Adrenal gland (tissue), 12 donors: ENCODE measurements around the gene SUPT5H. TPM values are rescaled to one million over a fixed set of nuclear protein-coding genes. Genes with fewer than 3 reads are reported as not detected.

ENCODE experiments used
- DNase-seq, 7 donors: peaks; one replicate each; pipeline ENCODE4 v3.0.0-alpha.2; 2019 to 2020
- H3K27ac ChIP-seq, 5 donors: fragments of 200-600 bp; sonication (generic) in 4 of 5; 1 replicate in 3 of 5; 2 replicates in 2 of 5; pipeline versions ENCODE4 v1.5.1 to v1.8.0; 2016 to 2020; ENCODE audit warnings: mild to moderate bottlenecking in 1 of 5
- H3K27me3 ChIP-seq: fragments of 200-600 bp; 2 replicates; pipeline ENCODE4 v1.8.0; 2021
- H3K36me3 ChIP-seq, 2 donors: fragments of 200-600 bp; replicated peaks in 1 of 2; 1 replicate in 1 of 2; 2 replicates in 1 of 2; pipeline versions ENCODE4 v1.5.1 to v1.8.0; 2018 to 2022
- H3K4me1 ChIP-seq, 2 donors: fragments of 200-600 bp; replicated peaks in 1 of 2; 1 replicate in 1 of 2; 2 replicates in 1 of 2; pipeline versions ENCODE4 v1.5.1 to v1.8.0; 2018 to 2021
- H3K4me3 ChIP-seq, 4 donors: fragments of 200-600 bp; sonication (generic) in 3 of 4; one replicate each; pipeline ENCODE4 v1.5.1; 2016 to 2018
- H3K9me3 ChIP-seq, 3 donors: fragments of 200-600 bp; sonication (generic) in 1 of 3; replicated peaks in 1 of 3; 1 replicate in 2 of 3; 2 replicates in 1 of 3; pipeline versions ENCODE4 v1.5.1 to v1.8.0; 2016 to 2021
- POLR2A ChIP-seq, 2 donors: fragments of 450-650 bp; IDR thresholded peaks; one replicate each; pipeline ENCODE4 v1.6.1; 2017; ENCODE audit warnings: antibody characterized with exemption in 2 of 2, mild to moderate bottlenecking in 2 of 2, moderate library complexity in 1 of 2
- WGBS, 4 donors: extraction: QIAGEN DNeasy Blood & Tissue Kit in 2 of 4; methylation state at CpG; one replicate each; pipeline versions ENCODE4 v1.1.5 to v1.1.7; 2013 to 2017; 5-methylcytosine and 5-hydroxymethylcytosine counted together
- intact Hi-C, 2 donors: fragments of 100-400 bp; cut with DNase I; formaldehyde crosslinking; loops; one replicate each; pipeline versions ENCODE4 v1.14.1 to v1.15.0; 2022 to 2023
- polyA plus RNA-seq, 3 donors: library from polyadenylated mRNA; stranded (reverse); fragments of 200-250 nt in 2 of 3; fragments of 350-450 nt in 1 of 3; fragmentation: Illumina TruSeq in 1 of 3; extraction: RNeasy Lipid Tissue Mini Kit (QIAGEN cat#74804) in 1 of 3; gene quantifications; one replicate each; pipeline ENCODE4 v1.2.3, GENCODE V29; 2013 to 2014
- total RNA-seq, 9 donors: library from RNA; depleted of rRNA in 4 of 9; stranded (reverse); fragments of >200 nt in 4 of 9; fragments of 120-200 nt in 1 of 9; fragmentation: NEBNext Ultra II Directional in 1 of 9; extraction: Animal tissue kit (Norgen Biotek cat#: 25700) in 1 of 9; gene quantifications; one replicate each; pipeline versions ENCODE4 v1.1.0 to v1.2.4, GENCODE V29; 2013 to 2023
- TF ChIP-seq, protein P1 (sequence below), 6 experiments: fragments of 450-650 bp in 4 of 6; fragments of 200-600 bp in 2 of 6; sonication (generic) in 1 of 6; IDR thresholded peaks; 1 replicate in 5 of 6; 2 replicates in 1 of 6; pipeline versions ENCODE4 v1.5.1 to v1.8.0; 2016 to 2021; ENCODE audit warnings: antibody characterized with exemption in 6 of 6, mild to moderate bottlenecking in 2 of 6, moderate library complexity in 1 of 6
- donor health status: healthy with polysubstance abuse.
- donor health status: Bipolar disorder and iron deficiency.
- donor health status: DM: yes; HTN: yes; CAD: no.
- donor health status: DM: no; HTN: no; CAD: no.
- donor health status: DM: no; HTN: no; CAD: no.
- donor health status: DM: yes; HTN: yes; CAD: no.

Gene SUPT5H
- total and polyA plus RNA-seq, 12 donors: 42.0 to 612 (median 99.1) TPM

GRCh38 chr19:39433480-39434079, 11.8 kb upstream of the SUPT5H start:
- peaks cover 21 to 30% of the 10 kb centered on the region in 2 donors for H3K4me1 ChIP-seq
- peaks cover 0 to 31% of the 10 kb centered on the region in 2 donors for H3K36me3 ChIP-seq
- intact Hi-C loops: loop anchor here in 1 of 2 donors (10.0 kb wide), 1 partner anchor 241 kb away; no protein-coding TSS in a partner anchor
- no peaks in the 10 kb centered on the region for H3K9me3 ChIP-seq
- H3K27me3 ChIP-seq: no peaks in the 10 kb centered on the region
- DNase-seq: no peak
- H3K4me3 ChIP-seq: no peak overlapping the region
- WGBS, 4 donors: 91 to 96% (median 95%) methylated on average over 7 to 8 of the region's 8 CpGs
- H3K27ac ChIP-seq: no peak overlapping the region
- no peak for TF ChIP-seq POLR2A (IDR thresholded peaks at IDR 0.05)
- TF ChIP-seq, protein P1, sequence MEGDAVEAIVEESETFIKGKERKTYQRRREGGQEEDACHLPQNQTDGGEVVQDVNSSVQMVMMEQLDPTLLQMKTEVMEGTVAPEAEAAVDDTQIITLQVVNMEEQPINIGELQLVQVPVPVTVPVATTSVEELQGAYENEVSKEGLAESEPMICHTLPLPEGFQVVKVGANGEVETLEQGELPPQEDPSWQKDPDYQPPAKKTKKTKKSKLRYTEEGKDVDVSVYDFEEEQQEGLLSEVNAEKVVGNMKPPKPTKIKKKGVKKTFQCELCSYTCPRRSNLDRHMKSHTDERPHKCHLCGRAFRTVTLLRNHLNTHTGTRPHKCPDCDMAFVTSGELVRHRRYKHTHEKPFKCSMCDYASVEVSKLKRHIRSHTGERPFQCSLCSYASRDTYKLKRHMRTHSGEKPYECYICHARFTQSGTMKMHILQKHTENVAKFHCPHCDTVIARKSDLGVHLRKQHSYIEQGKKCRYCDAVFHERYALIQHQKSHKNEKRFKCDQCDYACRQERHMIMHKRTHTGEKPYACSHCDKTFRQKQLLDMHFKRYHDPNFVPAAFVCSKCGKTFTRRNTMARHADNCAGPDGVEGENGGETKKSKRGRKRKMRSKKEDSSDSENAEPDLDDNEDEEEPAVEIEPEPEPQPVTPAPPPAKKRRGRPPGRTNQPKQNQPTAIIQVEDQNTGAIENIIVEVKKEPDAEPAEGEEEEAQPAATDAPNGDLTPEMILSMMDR (IDR thresholded peaks at IDR 0.05): no peak

GRCh38 chr19:39434123-39435076, 11.0 kb upstream of the SUPT5H start:
- intact Hi-C loops: loop anchor here in 1 of 2 donors (10.0 kb wide), 1 partner anchor 240 kb away; no protein-coding TSS in a partner anchor
- no peak overlapping the region for H3K27ac ChIP-seq
- H3K4me1 ChIP-seq: peaks cover 18 to 22% of the 10 kb centered on the region in 2 donors
- H3K27me3 ChIP-seq: no peaks in the 10 kb centered on the region
- 44 to 57% (median 54%) methylated on average over 8 to 10 of the region's 10 CpGs for WGBS, 4 donors
- no peak for DNase-seq
- no peak for TF ChIP-seq POLR2A (IDR thresholded peaks at IDR 0.05)
- TF ChIP-seq, protein P1 (IDR thresholded peaks at IDR 0.05): no peak
- peaks cover 0 to 31% of the 10 kb centered on the region in 2 donors for H3K36me3 ChIP-seq
- H3K9me3 ChIP-seq: no peaks in the 10 kb centered on the region
- peak overlapping the region in 1 of 4 donors; percentile 95 for H3K4me3 ChIP-seq

GRCh38 chr19:39435499-39436349, 9.7 kb upstream of the SUPT5H start, which contains the start of gene RPS16:
TSS of gene RPS16 (minus strand) at chr19:39435949. CDS start at chr19:39435895, 54 bp downstream.
- intact Hi-C loops: loop anchor here in 1 of 2 donors (10.0 kb wide), 1 partner anchor 239 kb away; no protein-coding TSS in a partner anchor
- peak; percentile 88 to 97 for TF ChIP-seq POLR2A (IDR thresholded peaks at IDR 0.05)
- TF ChIP-seq, protein P1 (IDR thresholded peaks at IDR 0.05): peak in 1 of 6 experiments; percentile 5
- no peaks in the 10 kb centered on the region for H3K9me3 ChIP-seq
- H3K27me3 ChIP-seq: no peaks in the 10 kb centered on the region
- peak within 1 kb of the TSS; percentile 35 to 90 (median 80) for H3K27ac ChIP-seq
- peaks cover 18 to 22% of the 10 kb centered on the region in 2 donors for H3K4me1 ChIP-seq
- WGBS, 4 donors: 0% methylated on average over 27 to 61 of the region's 61 CpGs
- peaks cover 0 to 31% of the 10 kb centered on the region in 2 donors for H3K36me3 ChIP-seq
- peak; percentile 98 to 99 (median 99) for DNase-seq
- peak within 1 kb of the TSS; percentile 70 to 95 (median 83) for H3K4me3 ChIP-seq
